ENCODE measurements around the gene NLGN4X.

NLGN4X gene

GRCh38 chrX:6029014-6029413, 199.7 kb downstream of the NLGN4X start:
- H3K9ac ChIP-seq (ENCODE audit: low read length) = no peak overlapping the region
- no peaks in the 10 kb centered on the region for H3K9me3 ChIP-seq (ENCODE audit: control insufficient read depth, low read length)
- H3K27me3 ChIP-seq (ENCODE audit: control insufficient read depth, insufficient read depth, low read length) = no peaks in the 10 kb centered on the region
- no peaks in the 10 kb centered on the region for H3K36me3 ChIP-seq (ENCODE audit: control insufficient read depth, insufficient read depth, low read length)
- no peaks in the 10 kb centered on the region for H3K4me1 ChIP-seq (ENCODE audit: control insufficient read depth, insufficient read depth, low read length)
- H3K4me3 ChIP-seq (ENCODE audit: low read length) = no peak overlapping the region

GRCh38 chrX:6026980-6027379, 201.7 kb downstream of the NLGN4X start:
- Histone ChIP-seq H3K36me3 (ENCODE audit: control insufficient read depth, insufficient read depth, low read length) (no peaks in the 10 kb centered on the region), H3K9me3 (ENCODE audit: control insufficient read depth, low read length) (no peaks in the 10 kb centered on the region), H3K4me3 (ENCODE audit: low read length) (no peak overlapping the region), H3K9ac (ENCODE audit: low read length) (no peak overlapping the region), H3K27me3 (ENCODE audit: control insufficient read depth, insufficient read depth, low read length) (no peaks in the 10 kb centered on the region), H3K4me1 (ENCODE audit: control insufficient read depth, insufficient read depth, low read length) (no peaks in the 10 kb centered on the region)

- Histone ChIP-seq H3K36me3 (ENCODE audit: control insufficient read depth, insufficient read depth, low read length) (no peaks in the 10 kb centered on the region), H3K4me3 (ENCODE audit: low read length) (no peak overlapping the region), H3K27me3 (ENCODE audit: control insufficient read depth, insufficient read depth, low read length) (no peaks in the 10 kb centered on the region), H3K4me1 (ENCODE audit: control insufficient read depth, insufficient read depth, low read length) (no peaks in the 10 kb centered on the region), H3K9ac (ENCODE audit: low read length) (no peak overlapping the region), H3K9me3 (ENCODE audit: control insufficient read depth, low read length) (no peaks in the 10 kb centered on the region)
Measured at GRCh38 chrX:6026429-6026828, 202.2 kb downstream of the NLGN4X start.

GRCh38 chrX:6024204-6024603, 204.5 kb downstream of the NLGN4X start:
- Histone ChIP-seq H3K27me3 (ENCODE audit: control insufficient read depth, insufficient read depth, low read length) (no peaks in the 10 kb centered on the region), H3K4me1 (ENCODE audit: control insufficient read depth, insufficient read depth, low read length) (no peaks in the 10 kb centered on the region), H3K4me3 (ENCODE audit: low read length) (no peak overlapping the region), H3K9me3 (ENCODE audit: control insufficient read depth, low read length) (no peaks in the 10 kb centered on the region), H3K9ac (ENCODE audit: low read length) (no peak overlapping the region), H3K36me3 (ENCODE audit: control insufficient read depth, insufficient read depth, low read length) (no peaks in the 10 kb centered on the region)

- no peaks in the 10 kb centered on the region for H3K4me1 ChIP-seq (ENCODE audit: control insufficient read depth, insufficient read depth, low read length)
- H3K36me3 ChIP-seq (ENCODE audit: control insufficient read depth, insufficient read depth, low read length) = no peaks in the 10 kb centered on the region
- no peaks in the 10 kb centered on the region for H3K9me3 ChIP-seq (ENCODE audit: control insufficient read depth, low read length)
- H3K9ac ChIP-seq (ENCODE audit: low read length) = no peak overlapping the region
- no peaks in the 10 kb centered on the region for H3K27me3 ChIP-seq (ENCODE audit: control insufficient read depth, insufficient read depth, low read length)
- H3K4me3 ChIP-seq (ENCODE audit: low read length) = no peak overlapping the region
Measured at GRCh38 chrX:6021316-6022091, 207.2 kb downstream of the NLGN4X start.

GRCh38 chrX:6019076-6019475, 209.6 kb downstream of the NLGN4X start:
- Histone ChIP-seq H3K36me3 (ENCODE audit: control insufficient read depth, insufficient read depth, low read length) (no peaks in the 10 kb centered on the region), H3K9ac (ENCODE audit: low read length) (no peak overlapping the region), H3K4me3 (ENCODE audit: low read length) (no peak overlapping the region), H3K27me3 (ENCODE audit: control insufficient read depth, insufficient read depth, low read length) (no peaks in the 10 kb centered on the region), H3K4me1 (ENCODE audit: control insufficient read depth, insufficient read depth, low read length) (no peaks in the 10 kb centered on the region), H3K9me3 (ENCODE audit: control insufficient read depth, low read length) (no peaks in the 10 kb centered on the region)

- Histone ChIP-seq H3K4me3 (ENCODE audit: low read length) (no peak overlapping the region), H3K9me3 (ENCODE audit: control insufficient read depth, low read length) (no peaks in the 10 kb centered on the region), H3K9ac (ENCODE audit: low read length) (no peak overlapping the region), H3K4me1 (ENCODE audit: control insufficient read depth, insufficient read depth, low read length) (no peaks in the 10 kb centered on the region), H3K27me3 (ENCODE audit: control insufficient read depth, insufficient read depth, low read length) (no peaks in the 10 kb centered on the region), H3K36me3 (ENCODE audit: control insufficient read depth, insufficient read depth, low read length) (no peaks in the 10 kb centered on the region)
Measured at GRCh38 chrX:6015423-6015822, 213.2 kb downstream of the NLGN4X start.

GRCh38 chrX:6012357-6012756, 216.3 kb downstream of the NLGN4X start:
- Histone ChIP-seq H3K9me3 (ENCODE audit: control insufficient read depth, low read length) (no peaks in the 10 kb centered on the region), H3K27me3 (ENCODE audit: control insufficient read depth, insufficient read depth, low read length) (no peaks in the 10 kb centered on the region), H3K9ac (ENCODE audit: low read length) (no peak overlapping the region), H3K4me1 (ENCODE audit: control insufficient read depth, insufficient read depth, low read length) (no peaks in the 10 kb centered on the region), H3K4me3 (ENCODE audit: low read length) (no peak overlapping the region), H3K36me3 (ENCODE audit: control insufficient read depth, insufficient read depth, low read length) (no peaks in the 10 kb centered on the region)

- Histone ChIP-seq H3K36me3 (ENCODE audit: control insufficient read depth, insufficient read depth, low read length) (no peaks in the 10 kb centered on the region), H3K4me1 (ENCODE audit: control insufficient read depth, insufficient read depth, low read length) (no peaks in the 10 kb centered on the region), H3K27me3 (ENCODE audit: control insufficient read depth, insufficient read depth, low read length) (no peaks in the 10 kb centered on the region), H3K9ac (ENCODE audit: low read length) (no peak overlapping the region), H3K9me3 (ENCODE audit: control insufficient read depth, low read length) (no peaks in the 10 kb centered on the region), H3K4me3 (ENCODE audit: low read length) (no peak overlapping the region)
Measured at GRCh38 chrX:6005856-6006255, 222.8 kb downstream of the NLGN4X start.

- Histone ChIP-seq H3K4me3 (ENCODE audit: low read length) (no peak overlapping the region), H3K4me1 (ENCODE audit: control insufficient read depth, insufficient read depth, low read length) (no peaks in the 10 kb centered on the region), H3K9me3 (ENCODE audit: control insufficient read depth, low read length) (no peaks in the 10 kb centered on the region), H3K27me3 (ENCODE audit: control insufficient read depth, insufficient read depth, low read length) (no peaks in the 10 kb centered on the region), H3K9ac (ENCODE audit: low read length) (no peak overlapping the region), H3K36me3 (ENCODE audit: control insufficient read depth, insufficient read depth, low read length) (no peaks in the 10 kb centered on the region)
Measured at GRCh38 chrX:6004529-6004928, 224.1 kb downstream of the NLGN4X start.

GRCh38 chrX:6002056-6002455, 226.6 kb downstream of the NLGN4X start:
- H3K4me3 ChIP-seq (ENCODE audit: low read length) = no peak overlapping the region
- H3K27me3 ChIP-seq (ENCODE audit: control insufficient read depth, insufficient read depth, low read length) = no peaks in the 10 kb centered on the region
- no peaks in the 10 kb centered on the region for H3K9me3 ChIP-seq (ENCODE audit: control insufficient read depth, low read length)
- H3K36me3 ChIP-seq (ENCODE audit: control insufficient read depth, insufficient read depth, low read length) = no peaks in the 10 kb centered on the region
- H3K4me1 ChIP-seq (ENCODE audit: control insufficient read depth, insufficient read depth, low read length) = no peaks in the 10 kb centered on the region
- no peak overlapping the region for H3K9ac ChIP-seq (ENCODE audit: low read length)

- Histone ChIP-seq H3K27me3 (ENCODE audit: control insufficient read depth, insufficient read depth, low read length) (no peaks in the 10 kb centered on the region), H3K4me3 (ENCODE audit: low read length) (no peak overlapping the region), H3K9me3 (ENCODE audit: control insufficient read depth, low read length) (no peaks in the 10 kb centered on the region), H3K36me3 (ENCODE audit: control insufficient read depth, insufficient read depth, low read length) (no peaks in the 10 kb centered on the region), H3K9ac (ENCODE audit: low read length) (no peak overlapping the region), H3K4me1 (ENCODE audit: control insufficient read depth, insufficient read depth, low read length) (no peaks in the 10 kb centered on the region)
Measured at GRCh38 chrX:5998901-5999300, 229.8 kb downstream of the NLGN4X start.

- Histone ChIP-seq H3K4me1 (ENCODE audit: control insufficient read depth, insufficient read depth, low read length) (no peaks in the 10 kb centered on the region), H3K9ac (ENCODE audit: low read length) (no peak overlapping the region), H3K4me3 (ENCODE audit: low read length) (no peak overlapping the region)
Measured at GRCh38 chrX:5998456-5998855, 230.2 kb downstream of the NLGN4X start.

More at GRCh38 chrX:5998456-5998855, 230.2 kb downstream of the NLGN4X start:
- no peaks in the 10 kb centered on the region for H3K9me3 ChIP-seq (ENCODE audit: control insufficient read depth, low read length)
- no peaks in the 10 kb centered on the region for H3K27me3 ChIP-seq (ENCODE audit: control insufficient read depth, insufficient read depth, low read length)
- H3K36me3 ChIP-seq (ENCODE audit: control insufficient read depth, insufficient read depth, low read length) = no peaks in the 10 kb centered on the region

All from mucosa of stomach (tissue), 1 donor.